IMR-90 (cell line): ENCODE data around the gene HIVEP3. TPM values are rescaled to one million over a fixed set of nuclear protein-coding genes. Genes with fewer than 3 reads are reported as not detected.
A peak's percentile ranks its signal among the peaks of the same experiment; 100 is the strongest.

Source experiments
- ATAC-seq: fragments of 200-7000 bp; cut with Tn5 transposase; 2 replicates; pipeline ENCODE4 v1.9.1; 2020; ENCODE audit warnings: low read depth, mild to moderate bottlenecking, moderate library complexity
- BruUV-seq: library from RNA; stranded (reverse); fragments of 400-500 nt; replicated peaks from 2 replicates; lab custom pipeline; 2021; lab: Mats Ljungman, UMichigan
- CTCF ChIA-PET: fragments of 300-600 bp; formaldehyde crosslinking; extraction: SDS; loops from one replicate; lab custom pipeline; 2021; ENCODE audit warnings: antibody characterized with exemption; lab: Yijun Ruan, JAX
- POLR2A ChIA-PET: fragments of 300-600 bp; sonication (Branson Sonifier 250); formaldehyde crosslinking; loops from one replicate; lab custom pipeline; 2022; ENCODE audit warnings: antibody characterized with exemption; ENCODE audit not compliant: unreplicated experiment; lab: Charles Lee
- DNase-seq: peaks from one replicate; pipeline ENCODE4 v3.0.0; 2013
- H2AFZ ChIP-seq: replicated peaks from 2 replicates; pipeline ENCODE3; 2013; ENCODE audit warnings: low read length, mild to moderate bottlenecking; ENCODE audit not compliant: poor library complexity
- H2AK5ac ChIP-seq: 2 replicates; pipeline ENCODE4 v1.6.1; 2013; ENCODE audit warnings: low read depth, low read length, inconsistent platforms
- H2AK9ac ChIP-seq: replicated peaks from 2 replicates; pipeline ENCODE3; 2013; ENCODE audit warnings: mild to moderate bottlenecking, low read depth, low read length, moderate library complexity; ENCODE audit not compliant: poor library complexity
- H2BK120ac ChIP-seq: 2 replicates; pipeline ENCODE4 v1.6.1; 2013; ENCODE audit warnings: low read depth, low read length, inconsistent platforms
- H2BK15ac ChIP-seq: 3 replicates; pipeline ENCODE4 v1.6.1; 2013; ENCODE audit warnings: low read depth, low read length, inconsistent platforms
- H2BK20ac ChIP-seq: 2 replicates; pipeline ENCODE4 v1.6.1; 2013; ENCODE audit warnings: low read depth, mild to moderate bottlenecking, inconsistent platforms, low read length, moderate library complexity
- H2BK5ac ChIP-seq: 2 replicates; pipeline ENCODE4 v1.6.1; 2013; ENCODE audit warnings: mild to moderate bottlenecking, low read depth, low read length, inconsistent platforms; ENCODE audit not compliant: poor library complexity, severe bottlenecking
- H3K14ac ChIP-seq: replicated peaks from 2 replicates; pipeline ENCODE4 v1.6.1; 2013; ENCODE audit warnings: low read depth, low read length, inconsistent platforms
- H3K18ac ChIP-seq: 2 replicates; pipeline ENCODE4 v1.6.1; 2013; ENCODE audit warnings: low read depth, low read length, control low read depth
- H3K23ac ChIP-seq: 2 replicates; pipeline ENCODE4 v1.6.1; 2013; ENCODE audit warnings: low read depth, low read length, inconsistent platforms
- H3K27ac ChIP-seq: 2 replicates; pipeline ENCODE4 v1.5.1; 2013; ENCODE audit warnings: mild to moderate bottlenecking, control low read depth, low read length; ENCODE audit not compliant: insufficient read depth
- H3K27me3 ChIP-seq: 2 replicates; pipeline ENCODE4 v1.6.1; 2013; ENCODE audit warnings: low read length; ENCODE audit not compliant: control insufficient read depth, insufficient read depth
- H3K36me3 ChIP-seq: 2 replicates; pipeline ENCODE4 v1.6.1; 2013; ENCODE audit warnings: low read length, mixed read lengths; ENCODE audit not compliant: control insufficient read depth, insufficient read depth
- H3K4ac ChIP-seq: 2 replicates; pipeline ENCODE4 v1.6.1; 2013; ENCODE audit warnings: low read depth, low read length, inconsistent platforms
- H3K4me1 ChIP-seq: 2 replicates; pipeline ENCODE4 v1.6.1; 2013; ENCODE audit warnings: low read length, mixed read lengths; ENCODE audit not compliant: control insufficient read depth, insufficient read depth
- H3K4me2 ChIP-seq: 2 replicates; pipeline ENCODE4 v1.6.1; 2013; ENCODE audit warnings: low read depth, mild to moderate bottlenecking, control low read depth, low read length, moderate library complexity
- H3K4me3 ChIP-seq: 2 replicates; pipeline ENCODE4 v1.5.1; 2013; ENCODE audit warnings: low read depth, mild to moderate bottlenecking, control low read depth, low read length, moderate library complexity; ENCODE audit not compliant: insufficient read depth
- H3K56ac ChIP-seq: 2 replicates; pipeline ENCODE4 v1.6.1; 2013; ENCODE audit warnings: low read length, inconsistent platforms; ENCODE audit not compliant: insufficient read depth; ENCODE audit errors: extremely low read depth
- H3K79me1 ChIP-seq, 2 experiments: 2 replicates each; pipeline ENCODE4 v1.6.1; 2013; ENCODE audit warnings: low read length in 2 of 2, inconsistent platforms in 1 of 2, low read depth in 1 of 2
- H3K9ac ChIP-seq: 2 replicates; pipeline ENCODE4 v1.6.1; 2013; ENCODE audit warnings: low read depth, low read length, control low read depth
- H3K9me1 ChIP-seq: 2 replicates; pipeline ENCODE4 v1.6.1; 2013; ENCODE audit warnings: low read length, inconsistent platforms; ENCODE audit not compliant: insufficient read depth
- H3K9me3 ChIP-seq: 2 replicates; pipeline ENCODE4 v1.6.1; 2013; ENCODE audit warnings: low read length; ENCODE audit not compliant: control insufficient read depth, insufficient read depth
- H4K20me1 ChIP-seq: 2 replicates; pipeline ENCODE4 v1.6.1; 2013; ENCODE audit warnings: low read length, inconsistent platforms; ENCODE audit not compliant: insufficient read depth
- H4K5ac ChIP-seq: 2 replicates; pipeline ENCODE4 v1.6.1; 2013; ENCODE audit warnings: mild to moderate bottlenecking, low read depth, low read length, control low read depth
- H4K8ac ChIP-seq, 2 experiments: 2 replicates each; pipeline ENCODE4 v1.6.1; 2013; ENCODE audit warnings: low read depth in 2 of 2, low read length in 2 of 2, control low read depth in 1 of 2, inconsistent platforms in 1 of 2
- H4K91ac ChIP-seq: 2 replicates; pipeline ENCODE4 v1.6.1; 2013; ENCODE audit warnings: low read depth, low read length, inconsistent platforms; ENCODE audit not compliant: insufficient read depth
- BHLHE40 ChIP-seq: fragments of 150-350 bp; IDR thresholded peaks from 2 replicates; pipeline ENCODE4 v1.6.1; 2016; ENCODE audit warnings: mild to moderate bottlenecking, low read depth, low read length
- CEBPB ChIP-seq: IDR thresholded peaks from 2 replicates; pipeline ENCODE4 v1.6.1; 2012; ENCODE audit warnings: low read depth, low read length, improper control_type of control experiment
- FOS ChIP-seq: fragments of 150-350 bp; IDR thresholded peaks from 2 replicates; pipeline ENCODE4 v1.6.1; 2016; ENCODE audit warnings: low read depth, low read length
- MAFK ChIP-seq: IDR thresholded peaks from 2 replicates; pipeline ENCODE4 v1.6.1; 2012; ENCODE audit warnings: low read depth, low read length, improper control_type of control experiment
- MAZ ChIP-seq: IDR thresholded peaks from 2 replicates; pipeline ENCODE4 v1.6.1; 2012; ENCODE audit warnings: low read depth, mild to moderate bottlenecking, low read length, improper control_type of control experiment, moderate library complexity, borderline replicate concordance
- MXI1 ChIP-seq: IDR thresholded peaks from 2 replicates; pipeline ENCODE4 v1.6.1; 2012; ENCODE audit warnings: low read depth, mild to moderate bottlenecking, low read length, moderate library complexity, borderline replicate concordance
- RAD21 ChIP-seq: IDR thresholded peaks from 2 replicates; pipeline ENCODE4 v1.6.1; 2012; ENCODE audit warnings: low read length, improper control_type of control experiment
- RFX5 ChIP-seq: IDR thresholded peaks from 2 replicates; pipeline ENCODE4 v1.8.0; 2012; ENCODE audit warnings: low read depth, mild to moderate bottlenecking, low read length, moderate library complexity
- SMC3 ChIP-seq: fragments of 150-350 bp; IDR thresholded peaks from 2 replicates; pipeline ENCODE4 v1.6.1; 2016; ENCODE audit warnings: low read depth, mild to moderate bottlenecking, antibody characterized with exemption, low read length, moderate library complexity
- WGBS, 2 experiments: methylation state at CpG; one replicate each; pipeline versions ENCODE4 v1.1.5 to v1.1.7; 2013; ENCODE audit warnings: missing lambda C conversion rate in 2 of 2; ENCODE audit not compliant: insufficient read length in 1 of 2; ENCODE audit errors: extremely low coverage in 2 of 2; 5-methylcytosine and 5-hydroxymethylcytosine counted together
- dilution Hi-C: fragments of 300-500 bp; cut with HindIII; formaldehyde crosslinking; loops from one replicate; pipeline ENCODE4 v1.14.3; 2018; ENCODE audit warnings: low sequenced_read_pairs; ENCODE audit not compliant: unreplicated experiment
- in situ Hi-C: fragments of 300-500 bp; cut with MboI; formaldehyde crosslinking; loops from 3 replicates; pipeline ENCODE4 v1.14.3; 2019; ENCODE audit warnings: low sequenced_read_pairs, inconsistent platforms, mixed read lengths
- intact Hi-C: fragments of 100-400 bp; cut with micrococcal nuclease; formaldehyde crosslinking; loops from 2 replicates; pipeline ENCODE4 v1.10.0; 2022
- polyA plus RNA-seq, 3 experiments: library from polyadenylated mRNA; depleted of rRNA; stranded (reverse); fragments of >200 nt; gene quantifications; 2 replicates each; pipeline ENCODE4 v1.2.3, GENCODE V29; 2012; ENCODE audit warnings: low replicate concordance in 1 of 3
- total RNA-seq: library from RNA; depleted of rRNA; stranded (reverse); fragments of >200 nt; gene quantifications from 2 replicates; pipeline ENCODE4 v1.2.3, GENCODE V29; 2012
- TF ChIP-seq, protein P1 (sequence below): fragments of 150-350 bp; IDR thresholded peaks from 2 replicates; pipeline ENCODE4 v1.6.1; 2017; ENCODE audit warnings: mild to moderate bottlenecking, antibody characterized with exemption, low read length, low read depth
- TF ChIP-seq, protein P2 (sequence below): conservative IDR thresholded peaks from 2 replicates; pipeline ENCODE4 v1.5.1; 2012; ENCODE audit warnings: mild to moderate bottlenecking, low read depth, low read length, improper control_type of control experiment
- TF ChIP-seq, protein P3 (sequence below): fragments of 150-350 bp; IDR thresholded peaks from 2 replicates; pipeline ENCODE4 v1.6.1; 2016; ENCODE audit warnings: low read depth, mild to moderate bottlenecking, low read length, moderate library complexity, borderline replicate concordance

HIVEP3 gene
- total and polyA plus RNA-seq, 2 of the 4 experiments (the other 2 are of a cell fraction): 1.4 to 4.0 TPM

DNA sequence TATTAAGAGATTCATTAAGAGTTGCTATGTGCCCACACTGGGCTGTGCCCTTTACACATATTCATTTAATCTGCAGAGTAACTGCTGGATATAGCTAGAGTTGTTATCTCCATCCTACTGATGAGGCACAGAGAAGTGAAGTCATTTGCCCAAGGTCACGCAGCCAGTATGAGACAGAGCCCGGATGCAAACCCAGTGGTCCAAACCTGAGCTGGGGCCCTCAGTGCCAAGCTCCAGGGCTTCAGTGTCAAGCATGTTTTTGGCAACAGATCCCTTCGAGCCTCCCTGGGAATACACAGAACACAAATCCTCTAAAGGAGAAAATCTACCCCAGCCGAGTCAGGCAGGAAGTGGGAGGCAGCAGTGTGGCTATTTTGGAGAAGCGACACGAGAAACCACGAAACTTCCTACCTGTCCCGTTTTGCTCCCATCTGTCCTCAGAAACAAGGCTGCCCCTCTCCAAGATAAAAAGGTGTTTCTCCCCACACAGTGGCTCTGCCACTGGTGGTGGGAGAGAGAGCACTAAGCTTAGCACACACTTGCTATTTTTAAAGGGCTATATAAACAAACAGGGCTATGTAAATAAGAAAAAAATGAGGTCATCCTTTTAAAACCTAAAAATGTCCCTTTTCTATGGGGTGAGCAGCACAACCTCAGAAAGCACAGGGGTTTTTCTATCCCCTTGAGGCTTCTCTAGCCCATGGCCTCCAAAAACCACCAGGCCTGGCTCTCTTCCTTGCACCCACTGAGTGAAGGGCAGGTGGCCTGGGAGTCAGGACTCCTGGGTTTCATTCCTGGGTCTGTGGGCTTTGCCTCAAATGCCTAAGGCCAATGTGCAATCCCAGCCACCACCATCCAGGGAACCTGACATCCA, 295.6 kb downstream of the HIVEP3 start:
- peak overlapping the region; percentile 67; the same call in 1 of the 2 replicates for H3K23ac ChIP-seq
- H2AK9ac ChIP-seq: peak overlapping the region; percentile 68
- ATAC-seq: peak; percentile 38
- no peak overlapping the region for H3K27ac ChIP-seq
- no TSS peak for BruUV-seq
- no peaks in the 10 kb centered on the region for H3K36me3 ChIP-seq
- peak overlapping the region; percentile 5 for H2AFZ ChIP-seq
- H4K5ac ChIP-seq: no peak overlapping the region
- H3K4me3 ChIP-seq: no peak overlapping the region
- dilution Hi-C loops (no loop called here), intact Hi-C loops (loop anchor here (5.0 kb wide), 2 partner anchors 39 to 261 kb away; partner anchors contain the start of gene FOXO6), in situ Hi-C loops (no loop called here)
- no peak overlapping the region for H3K9ac ChIP-seq
- peaks cover 18 to 44% of the 10 kb centered on the region in 2 experiments; a peak in 3 of 4 replicates for H3K79me1 ChIP-seq
- no peaks in the 10 kb centered on the region for H4K20me1 ChIP-seq
- H2BK20ac ChIP-seq: peak overlapping the region; percentile 62
- H2BK5ac ChIP-seq: peak overlapping the region; percentile 32
- CTCF ChIA-PET: interaction anchor here (0.5 to 1.2 kb wide), 2 partner anchors 46 to 550 kb away, joined by 3 to 4 read pairs; no protein-coding TSS in a partner anchor
- H2AK5ac ChIP-seq: peak overlapping the region; percentile 80
- H2BK120ac ChIP-seq: peak overlapping the region; percentile 77
- peak overlapping the region; percentile 71 for H3K4ac ChIP-seq
- H3K4me2 ChIP-seq: peak overlapping the region; percentile 52; the same call in 1 of the 2 replicates
- H3K14ac ChIP-seq: peak overlapping the region; percentile 64
- WGBS, 2 experiments: 90% methylated on average over 2 of the region's 8 CpGs; no CpG with 5 or more reads in 1 of the 2 experiments
- DNase-seq: peak; percentile 56
- peak overlapping the region; percentile 22; the same call in 1 of the 2 replicates for H3K18ac ChIP-seq
- peak overlapping the region in 1 of 2 experiments; percentile 72; a peak in 1 of 4 replicates for H4K8ac ChIP-seq
- H3K27me3 ChIP-seq: no peaks in the 10 kb centered on the region
- peaks cover 32% of the 10 kb centered on the region for H3K4me1 ChIP-seq
- H3K9me1 ChIP-seq: peaks cover 32% of the 10 kb centered on the region
- no peak overlapping the region for H3K56ac ChIP-seq
- POLR2A ChIA-PET: no interaction called here
- no peaks in the 10 kb centered on the region for H3K9me3 ChIP-seq
- no peak overlapping the region; the same call in 1 of the 3 replicates for H2BK15ac ChIP-seq
- peak overlapping the region; percentile 21; the same call in 1 of the 2 replicates for H4K91ac ChIP-seq
- no peak for TF ChIP-seq MAZ
- TF ChIP-seq, protein P1, sequence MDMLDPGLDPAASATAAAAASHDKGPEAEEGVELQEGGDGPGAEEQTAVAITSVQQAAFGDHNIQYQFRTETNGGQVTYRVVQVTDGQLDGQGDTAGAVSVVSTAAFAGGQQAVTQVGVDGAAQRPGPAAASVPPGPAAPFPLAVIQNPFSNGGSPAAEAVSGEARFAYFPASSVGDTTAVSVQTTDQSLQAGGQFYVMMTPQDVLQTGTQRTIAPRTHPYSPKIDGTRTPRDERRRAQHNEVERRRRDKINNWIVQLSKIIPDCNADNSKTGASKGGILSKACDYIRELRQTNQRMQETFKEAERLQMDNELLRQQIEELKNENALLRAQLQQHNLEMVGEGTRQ: no peak
- no peak for TF ChIP-seq MAFK
- 0 out of 2 replicates have a peak, but pooled peaks have one; percentile 13 for TF ChIP-seq BHLHE40
- TF ChIP-seq, protein P2, sequence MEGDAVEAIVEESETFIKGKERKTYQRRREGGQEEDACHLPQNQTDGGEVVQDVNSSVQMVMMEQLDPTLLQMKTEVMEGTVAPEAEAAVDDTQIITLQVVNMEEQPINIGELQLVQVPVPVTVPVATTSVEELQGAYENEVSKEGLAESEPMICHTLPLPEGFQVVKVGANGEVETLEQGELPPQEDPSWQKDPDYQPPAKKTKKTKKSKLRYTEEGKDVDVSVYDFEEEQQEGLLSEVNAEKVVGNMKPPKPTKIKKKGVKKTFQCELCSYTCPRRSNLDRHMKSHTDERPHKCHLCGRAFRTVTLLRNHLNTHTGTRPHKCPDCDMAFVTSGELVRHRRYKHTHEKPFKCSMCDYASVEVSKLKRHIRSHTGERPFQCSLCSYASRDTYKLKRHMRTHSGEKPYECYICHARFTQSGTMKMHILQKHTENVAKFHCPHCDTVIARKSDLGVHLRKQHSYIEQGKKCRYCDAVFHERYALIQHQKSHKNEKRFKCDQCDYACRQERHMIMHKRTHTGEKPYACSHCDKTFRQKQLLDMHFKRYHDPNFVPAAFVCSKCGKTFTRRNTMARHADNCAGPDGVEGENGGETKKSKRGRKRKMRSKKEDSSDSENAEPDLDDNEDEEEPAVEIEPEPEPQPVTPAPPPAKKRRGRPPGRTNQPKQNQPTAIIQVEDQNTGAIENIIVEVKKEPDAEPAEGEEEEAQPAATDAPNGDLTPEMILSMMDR: no peak
- TF ChIP-seq CEBPB: 0 out of 2 replicates have a peak, but pooled peaks have one; percentile 3
- TF ChIP-seq SMC3: no peak
- TF ChIP-seq, protein P3, sequence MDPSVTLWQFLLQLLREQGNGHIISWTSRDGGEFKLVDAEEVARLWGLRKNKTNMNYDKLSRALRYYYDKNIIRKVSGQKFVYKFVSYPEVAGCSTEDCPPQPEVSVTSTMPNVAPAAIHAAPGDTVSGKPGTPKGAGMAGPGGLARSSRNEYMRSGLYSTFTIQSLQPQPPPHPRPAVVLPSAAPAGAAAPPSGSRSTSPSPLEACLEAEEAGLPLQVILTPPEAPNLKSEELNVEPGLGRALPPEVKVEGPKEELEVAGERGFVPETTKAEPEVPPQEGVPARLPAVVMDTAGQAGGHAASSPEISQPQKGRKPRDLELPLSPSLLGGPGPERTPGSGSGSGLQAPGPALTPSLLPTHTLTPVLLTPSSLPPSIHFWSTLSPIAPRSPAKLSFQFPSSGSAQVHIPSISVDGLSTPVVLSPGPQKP: no peak
- no peak for TF ChIP-seq RAD21
- no peak for TF ChIP-seq RFX5
- 0 out of 2 replicates have a peak, but pooled peaks have one; percentile 17 for TF ChIP-seq FOS
- no peak for TF ChIP-seq MXI1
